Neural progenitor cell (in vitro differentiated cells): ENCODE measurements around the gene POMT2. TPM values are rescaled to one million over a fixed set of nuclear protein-coding genes. Genes with fewer than 3 reads are reported as not detected.

ENCODE experiments used
- DNase-seq: peaks from one replicate; pipeline ENCODE4 v3.0.0-alpha.2; 2016; ENCODE audit warnings: low spot score
- H2AFZ ChIP-seq: fragments of 200-600 bp; sonication (generic); replicated peaks from 2 replicates; pipeline ENCODE4 v1.6.1; 2016; ENCODE audit warnings: antibody characterized with exemption
- H3F3A ChIP-seq: fragments of 200-600 bp; sonication (generic); 2 replicates; pipeline ENCODE4 v1.6.1; 2016; ENCODE audit warnings: antibody characterized with exemption, low read depth
- H3K27ac ChIP-seq: fragments of 200-600 bp; sonication (generic); 2 replicates; pipeline ENCODE4 v1.5.1; 2016; ENCODE audit warnings: mild to moderate bottlenecking
- H3K27me3 ChIP-seq: fragments of 200-600 bp; sonication (generic); 2 replicates; pipeline ENCODE4 v1.6.1; 2016; ENCODE audit warnings: mild to moderate bottlenecking, moderate library complexity
- H3K36me3 ChIP-seq: fragments of 200-600 bp; sonication (generic); 2 replicates; pipeline ENCODE4 v1.5.1; 2016
- H3K4me1 ChIP-seq: fragments of 200-600 bp; sonication (generic); 2 replicates; pipeline ENCODE4 v1.6.1; 2016; ENCODE audit warnings: mixed run types
- H3K4me2 ChIP-seq: fragments of 200-600 bp; sonication (generic); 2 replicates; pipeline ENCODE4 v1.6.1; 2016
- H3K4me3 ChIP-seq: fragments of 200-600 bp; sonication (generic); 2 replicates; pipeline ENCODE4 v1.5.1; 2016
- H3K79me2 ChIP-seq: fragments of 200-600 bp; sonication (generic); 2 replicates; pipeline ENCODE4 v1.6.1; 2016; ENCODE audit warnings: low read depth
- H3K9ac ChIP-seq: fragments of 200-600 bp; sonication (generic); 2 replicates; pipeline ENCODE4 v1.6.1; 2016
- H3K9me3 ChIP-seq: fragments of 200-600 bp; sonication (generic); 2 replicates; pipeline ENCODE4 v1.5.1; 2016; ENCODE audit warnings: low read depth
- H4K20me1 ChIP-seq: fragments of 200-600 bp; sonication (generic); 2 replicates; pipeline ENCODE4 v1.6.1; 2016; ENCODE audit warnings: low read depth
- H3K27ac Mint-ChIP-seq: 3 replicates; pipeline ENCODE4 v1.8.0; 2021; ENCODE audit warnings: mixed read lengths
- H3K27me3 Mint-ChIP-seq: 2 replicates; pipeline ENCODE4 v1.8.0; 2022; ENCODE audit warnings: low read depth, mild to moderate bottlenecking, inconsistent platforms, moderate library complexity, mixed read lengths; ENCODE audit not compliant: insufficient read depth
- H3K36me3 Mint-ChIP-seq: 3 replicates; pipeline ENCODE4 v1.8.0; 2021; ENCODE audit warnings: mixed read lengths
- H3K4me1 Mint-ChIP-seq: 3 replicates; pipeline ENCODE4 v1.8.0; 2021; ENCODE audit warnings: mixed read lengths
- H3K4me3 Mint-ChIP-seq: 3 replicates; pipeline ENCODE4 v1.8.0; 2021; ENCODE audit warnings: mild to moderate bottlenecking, moderate library complexity, mixed read lengths
- H3K9me3 Mint-ChIP-seq: 3 replicates; pipeline ENCODE4 v1.8.0; 2020; ENCODE audit warnings: mixed read lengths
- CTCF ChIP-seq: fragments of 200-600 bp; sonication (generic); IDR thresholded peaks from 2 replicates; pipeline ENCODE4 v1.5.1; 2017; ENCODE audit warnings: antibody characterized with exemption, mild to moderate bottlenecking
- EZH2 ChIP-seq: fragments of 200-600 bp; sonication (generic); IDR thresholded peaks from 2 replicates; pipeline ENCODE4 v1.6.1; 2017; ENCODE audit warnings: antibody characterized with exemption, mild to moderate bottlenecking, moderate library complexity
- EZH2phosphoT487 ChIP-seq: fragments of 200-600 bp; sonication (generic); IDR thresholded peaks from 2 replicates; pipeline ENCODE4 v1.6.1; 2017; ENCODE audit warnings: antibody characterized with exemption
- total RNA-seq: library from RNA; depleted of rRNA; stranded (reverse); fragments of >200 nt; gene quantifications from 2 replicates; pipeline ENCODE4 v1.2.3, GENCODE V29; 2015; ENCODE audit warnings: low replicate concordance

POMT2 gene
- total RNA-seq, 1 donor from 2014 or later = 6.2 TPM

- Mint-ChIP-seq H3K9me3 (no peaks in the 10 kb centered on the region), H3K36me3 (peaks cover 15% of the 10 kb centered on the region), H3K4me1 (no peaks in the 10 kb centered on the region), H3K27ac (no peak overlapping the region), H3K27me3 (peaks cover 3% of the 10 kb centered on the region), H3K4me3 (no peak overlapping the region)
- Histone ChIP-seq H3K79me2 (no peaks in the 10 kb centered on the region), H3K9ac (no peak overlapping the region), H3K4me2 (no peak overlapping the region), H3K27me3 (no peaks in the 10 kb centered on the region), H3K27ac (no peak overlapping the region), H4K20me1 (no peaks in the 10 kb centered on the region), H3K36me3 (no peaks in the 10 kb centered on the region), H2AFZ (no peak overlapping the region), H3K9me3 (no peaks in the 10 kb centered on the region), H3F3A (no peaks in the 10 kb centered on the region), H3K4me1 (no peaks in the 10 kb centered on the region), H3K4me3 (no peak overlapping the region)
- no peak for TF ChIP-seq EZH2phosphoT487
- TF ChIP-seq CTCF = no peak
- no peak for TF ChIP-seq EZH2
- DNase-seq = no peak
Observed at GRCh38 chr14:77335576-77335975, 14.9 kb upstream of the POMT2 start.

GRCh38 chr14:77329872-77330271, 9.2 kb upstream of the POMT2 start:
- no peak overlapping the region for H3K27ac ChIP-seq
- H3K9me3 ChIP-seq = no peaks in the 10 kb centered on the region
- no peaks in the 10 kb centered on the region for H3K4me1 ChIP-seq
- no peaks in the 10 kb centered on the region for H3K36me3 ChIP-seq
- H3F3A ChIP-seq = peaks cover 2% of the 10 kb centered on the region
- H3K4me1 Mint-ChIP-seq = peaks cover 3% of the 10 kb centered on the region
- no peak overlapping the region for H3K4me3 ChIP-seq
- H3K27me3 ChIP-seq = no peaks in the 10 kb centered on the region
- no peak for DNase-seq
- no peak overlapping the region for H3K9ac ChIP-seq
- no peak for TF ChIP-seq EZH2phosphoT487
- TF ChIP-seq EZH2 = no peak
- no peak for TF ChIP-seq CTCF
- no peak overlapping the region for H3K4me2 ChIP-seq
- H3K4me3 Mint-ChIP-seq = no peak overlapping the region
- no peak overlapping the region for H3K27ac Mint-ChIP-seq
- no peaks in the 10 kb centered on the region for H3K9me3 Mint-ChIP-seq
- H3K79me2 ChIP-seq = no peaks in the 10 kb centered on the region
- H2AFZ ChIP-seq = no peak overlapping the region
- peaks cover 7% of the 10 kb centered on the region for H3K36me3 Mint-ChIP-seq
- peaks cover 7% of the 10 kb centered on the region for H3K27me3 Mint-ChIP-seq
- H4K20me1 ChIP-seq = no peaks in the 10 kb centered on the region

- Histone ChIP-seq H4K20me1 (no peaks in the 10 kb centered on the region), H3K27ac (no peak overlapping the region), H3K79me2 (no peaks in the 10 kb centered on the region), H3K9me3 (no peaks in the 10 kb centered on the region), H3K4me3 (no peak overlapping the region), H2AFZ (no peak overlapping the region), H3K4me2 (no peak overlapping the region), H3F3A (peaks cover 2% of the 10 kb centered on the region), H3K4me1 (peaks cover 2% of the 10 kb centered on the region), H3K27me3 (no peaks in the 10 kb centered on the region), H3K36me3 (no peaks in the 10 kb centered on the region), H3K9ac (no peak overlapping the region)
- Mint-ChIP-seq H3K9me3 (no peaks in the 10 kb centered on the region), H3K27me3 (peaks cover 7% of the 10 kb centered on the region), H3K4me1 (peaks cover 8% of the 10 kb centered on the region), H3K36me3 (peaks cover 2% of the 10 kb centered on the region), H3K4me3 (no peak overlapping the region), H3K27ac (no peak overlapping the region)
- DNase-seq = no peak
- TF ChIP-seq CTCF (no peak), EZH2 (no peak), EZH2phosphoT487 (no peak)
Observed at GRCh38 chr14:77327111-77327510, 6.4 kb upstream of the POMT2 start.

- Histone ChIP-seq H2AFZ (no peak overlapping the region), H3K27me3 (no peaks in the 10 kb centered on the region), H3K4me3 (no peak overlapping the region), H3K36me3 (no peaks in the 10 kb centered on the region), H3K79me2 (no peaks in the 10 kb centered on the region), H3K4me1 (peaks cover 6% of the 10 kb centered on the region), H3K9me3 (no peaks in the 10 kb centered on the region), H3K27ac (no peak overlapping the region), H3K4me2 (no peak overlapping the region), H3F3A (peaks cover 5% of the 10 kb centered on the region), H3K9ac (no peak overlapping the region), H4K20me1 (no peaks in the 10 kb centered on the region)
- peaks cover 13% of the 10 kb centered on the region for H3K4me1 Mint-ChIP-seq
- DNase-seq = no peak
- H3K4me3 Mint-ChIP-seq = no peak overlapping the region
- H3K36me3 Mint-ChIP-seq = peaks cover 2% of the 10 kb centered on the region
- H3K27me3 Mint-ChIP-seq = peaks cover 7% of the 10 kb centered on the region
- no peaks in the 10 kb centered on the region for H3K9me3 Mint-ChIP-seq
- TF ChIP-seq EZH2 (no peak), EZH2phosphoT487 (no peak), CTCF (no peak)
- no peak overlapping the region for H3K27ac Mint-ChIP-seq
Observed at GRCh38 chr14:77325746-77326094, 5.0 kb upstream of the POMT2 start.
